GM19238 (cell line): ENCODE measurements around the gene HM13.
"Not testable (repeated sequence)": the region's sequence is repeated elsewhere in the genome, so short reads cannot be mapped to it uniquely, and the experiment has no call there.

Source experiments
- DNase-seq: peaks from one replicate; pipeline ENCODE4 v3.0.0; 2011; ENCODE audit warnings: low spot score; ENCODE audit not compliant: insufficient read length

Gene HM13

GRCh38 chr20:31590717-31591225, 76.5 kb downstream of the HM13 start:
- no peak for DNase-seq

GRCh38 chr20:31593221-31594001, 79.2 kb downstream of the HM13 start:
- no peak for DNase-seq

- no peak for DNase-seq
Observed at GRCh38 chr20:31594002-31594557, 79.8 kb downstream of the HM13 start.

DNA sequence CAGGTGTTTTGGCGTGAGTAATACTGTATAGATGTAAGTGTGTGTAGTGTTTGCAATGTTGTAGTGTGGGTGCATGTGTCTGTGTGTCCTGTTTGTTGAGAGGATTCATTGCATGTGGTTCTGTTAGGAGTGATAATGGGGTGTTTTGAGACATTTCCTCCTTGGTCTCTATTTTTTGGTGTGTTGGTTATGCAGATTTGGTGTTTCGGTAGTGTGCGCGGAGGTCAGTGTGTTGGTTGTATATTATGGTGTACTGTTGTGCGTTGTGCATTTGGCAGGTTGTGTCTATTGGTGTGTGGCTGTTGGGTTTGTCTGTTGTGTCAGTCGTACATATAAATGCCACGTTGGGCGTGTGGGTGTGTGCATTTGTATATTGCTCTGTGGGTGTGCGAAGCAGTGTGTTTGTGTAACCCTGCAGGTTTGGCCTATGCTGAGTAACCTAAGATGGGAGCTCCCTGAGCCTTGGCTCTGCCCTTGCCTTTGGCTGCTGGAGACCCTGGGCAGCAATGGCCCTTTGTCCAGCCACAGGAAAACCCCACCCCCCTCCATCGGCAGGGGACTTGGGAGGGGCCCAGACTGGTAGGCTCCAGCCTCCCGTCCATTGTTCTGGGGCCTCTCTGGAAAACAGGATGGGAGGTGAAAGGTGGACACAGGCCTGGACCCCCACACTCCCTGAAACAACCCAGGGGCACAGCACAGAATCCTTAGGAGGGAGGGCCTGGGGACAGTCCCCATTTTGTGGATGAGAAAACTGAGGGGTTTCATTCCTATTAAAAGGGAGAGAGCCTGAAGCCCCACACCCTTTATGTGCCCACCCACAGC, 80.5 kb downstream of the HM13 start:
- no peak for DNase-seq

DNA sequence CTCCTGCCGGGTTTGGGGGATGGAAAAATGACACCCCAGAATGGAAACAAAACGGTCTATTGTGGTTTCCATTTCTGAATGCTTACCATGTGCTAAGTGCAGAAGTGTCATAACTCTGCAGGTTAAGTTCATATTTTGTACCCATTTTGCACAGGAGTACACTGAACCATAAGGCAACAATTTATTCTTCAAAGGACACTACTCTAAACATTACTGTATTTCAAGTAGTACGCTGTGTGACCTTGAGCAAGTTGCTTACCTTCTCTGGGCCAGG, 81.1 kb downstream of the HM13 start:
- DNase-seq, result no peak

- DNase-seq, result no peak
Observed at GRCh38 chr20:31595654-31596411, 81.6 kb downstream of the HM13 start.

GRCh38 chr20:31596412-31596715, 82.1 kb downstream of the HM13 start:
- DNase-seq, result not testable (repeated sequence)

DNA sequence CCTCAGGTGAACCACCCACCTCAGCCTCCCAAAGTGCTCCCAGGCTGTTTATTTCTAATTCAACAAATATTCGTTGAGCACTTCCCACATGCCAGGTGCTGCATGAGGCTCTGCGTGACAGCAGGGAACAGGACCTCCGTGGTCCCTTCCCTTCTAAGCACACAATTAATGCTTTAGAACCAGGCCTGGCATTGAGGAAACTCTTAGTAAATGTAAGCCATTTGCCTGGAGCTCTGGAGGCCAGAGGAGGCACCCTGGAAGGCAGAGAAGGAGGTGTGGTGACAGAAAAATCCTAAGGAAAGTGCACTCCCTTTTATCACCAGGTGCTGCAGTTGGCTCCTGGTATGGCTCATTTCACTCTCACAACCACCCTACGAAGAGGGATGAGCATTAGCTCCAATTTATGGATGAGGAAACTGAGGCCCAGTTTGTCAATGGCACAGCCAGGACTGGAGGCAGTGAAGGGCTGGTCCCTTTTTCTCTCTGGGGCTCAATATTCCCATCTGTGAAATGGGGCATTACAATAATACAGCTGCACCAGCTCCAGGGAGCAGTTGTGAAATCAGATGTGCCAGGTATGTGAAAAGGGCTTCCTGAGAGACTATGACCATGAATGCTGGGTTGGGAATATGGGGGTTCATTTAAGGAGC, 82.7 kb downstream of the HM13 start:
- no peak for DNase-seq

GRCh38 chr20:31597481-31597855, 83.2 kb downstream of the HM13 start:
- no peak for DNase-seq

- DNase-seq, result no peak
Observed at GRCh38 chr20:31602431-31602778, 88.2 kb downstream of the HM13 start.

- no peak for DNase-seq
Observed at GRCh38 chr20:31602779-31603441, 88.7 kb downstream of the HM13 start.

GRCh38 chr20:31603822-31604566, 89.8 kb downstream of the HM13 start:
- peak; percentile 77 for DNase-seq

DNA sequence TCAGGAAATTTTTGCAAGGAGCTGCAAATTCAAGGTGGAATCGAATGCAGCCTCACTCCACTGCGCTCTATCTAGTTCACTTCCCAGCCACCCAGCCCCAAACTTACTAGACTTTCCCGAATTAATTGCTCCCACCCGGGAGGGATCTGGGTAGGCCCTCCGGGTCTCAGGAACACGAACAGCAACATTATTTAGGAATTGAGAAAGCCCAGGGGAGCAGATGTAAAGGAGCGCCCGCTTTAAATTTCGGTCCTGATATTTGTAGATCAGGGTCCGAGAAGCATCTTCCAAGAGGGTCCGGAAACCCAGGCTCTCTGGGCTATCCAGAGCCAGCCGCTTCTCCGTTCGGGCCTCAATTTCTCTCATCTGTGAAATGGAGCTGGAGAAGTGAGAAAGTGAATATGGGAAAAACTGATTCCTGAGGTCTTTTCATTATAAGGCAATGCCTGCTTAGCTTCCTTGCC, 90.4 kb downstream of the HM13 start:
- DNase-seq, result no peak

GRCh38 chr20:31605031-31605901, 91.0 kb downstream of the HM13 start, which contains the start of gene ID1:
Gene ID1 (plus strand): TSS chr20:31605289. CDS start chr20:31605388, 99 bp downstream.
- peak; percentile 93 for DNase-seq

GRCh38 chr20:31605902-31606803, 91.9 kb downstream of the HM13 start:
- DNase-seq, result no peak

- DNase-seq, result no peak
Observed at GRCh38 chr20:31606804-31607639, 92.8 kb downstream of the HM13 start.

GRCh38 chr20:31607640-31608250, 93.5 kb downstream of the HM13 start:
- no peak for DNase-seq
